Fibroblast of mammary gland (primary cell): ENCODE results near the gene CDH4.

Experiments used
- DNase-seq: peaks from one replicate; pipeline ENCODE4 v3.0.0-alpha.2; 2010; ENCODE audit warnings: low read depth
- H3K4me3 ChIP-seq: 2 replicates; pipeline ENCODE4 v1.5.1; 2011; ENCODE audit warnings: low read depth, mild to moderate bottlenecking, low read length, moderate library complexity; ENCODE audit not compliant: control insufficient read depth
- TF ChIP-seq, protein P1 (sequence below): conservative IDR thresholded peaks from 2 replicates; pipeline ENCODE4 v1.5.1; 2011; ENCODE audit warnings: low read depth, low read length, inconsistent platforms; ENCODE audit not compliant: control insufficient read depth, insufficient read depth

The CDH4 gene

DNA sequence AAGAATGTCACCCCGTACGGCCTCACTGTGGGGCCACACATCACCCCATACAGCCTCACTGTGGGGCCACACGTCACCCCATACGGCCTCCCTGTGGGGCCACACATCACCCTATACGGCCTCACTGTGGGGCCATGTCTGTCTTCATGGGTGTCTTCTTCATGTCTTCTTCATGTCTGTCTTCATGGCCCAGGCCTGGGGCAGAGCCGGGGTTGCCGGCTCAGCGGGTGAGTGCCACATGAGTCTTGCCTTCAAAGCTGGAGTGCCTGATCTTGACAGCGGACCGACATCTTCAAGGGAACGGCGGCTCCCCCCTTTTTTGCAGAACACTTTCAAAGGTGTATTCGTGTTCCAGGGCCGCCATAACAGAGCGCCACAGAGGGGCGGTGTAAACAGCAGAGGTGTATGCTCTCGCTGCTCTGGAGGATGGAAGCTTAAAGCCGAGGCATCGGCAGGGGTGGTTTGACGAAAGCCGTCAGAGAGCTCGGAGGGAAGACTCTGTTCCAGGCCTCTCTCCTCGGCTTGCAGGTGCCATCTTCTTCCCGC lies 448.6 kb downstream of the CDH4 start:
- DNase-seq, result no peak
- TF ChIP-seq, protein P1, sequence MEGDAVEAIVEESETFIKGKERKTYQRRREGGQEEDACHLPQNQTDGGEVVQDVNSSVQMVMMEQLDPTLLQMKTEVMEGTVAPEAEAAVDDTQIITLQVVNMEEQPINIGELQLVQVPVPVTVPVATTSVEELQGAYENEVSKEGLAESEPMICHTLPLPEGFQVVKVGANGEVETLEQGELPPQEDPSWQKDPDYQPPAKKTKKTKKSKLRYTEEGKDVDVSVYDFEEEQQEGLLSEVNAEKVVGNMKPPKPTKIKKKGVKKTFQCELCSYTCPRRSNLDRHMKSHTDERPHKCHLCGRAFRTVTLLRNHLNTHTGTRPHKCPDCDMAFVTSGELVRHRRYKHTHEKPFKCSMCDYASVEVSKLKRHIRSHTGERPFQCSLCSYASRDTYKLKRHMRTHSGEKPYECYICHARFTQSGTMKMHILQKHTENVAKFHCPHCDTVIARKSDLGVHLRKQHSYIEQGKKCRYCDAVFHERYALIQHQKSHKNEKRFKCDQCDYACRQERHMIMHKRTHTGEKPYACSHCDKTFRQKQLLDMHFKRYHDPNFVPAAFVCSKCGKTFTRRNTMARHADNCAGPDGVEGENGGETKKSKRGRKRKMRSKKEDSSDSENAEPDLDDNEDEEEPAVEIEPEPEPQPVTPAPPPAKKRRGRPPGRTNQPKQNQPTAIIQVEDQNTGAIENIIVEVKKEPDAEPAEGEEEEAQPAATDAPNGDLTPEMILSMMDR, result no peak
- no peak overlapping the region for H3K4me3 ChIP-seq

- DNase-seq, result no peak
- H3K4me3 ChIP-seq, result no peak overlapping the region
- TF ChIP-seq, protein P1, result no peak
These were observed 449.3 kb downstream of the CDH4 start for GRCh38 chr20:61701401-61701800.

DNA sequence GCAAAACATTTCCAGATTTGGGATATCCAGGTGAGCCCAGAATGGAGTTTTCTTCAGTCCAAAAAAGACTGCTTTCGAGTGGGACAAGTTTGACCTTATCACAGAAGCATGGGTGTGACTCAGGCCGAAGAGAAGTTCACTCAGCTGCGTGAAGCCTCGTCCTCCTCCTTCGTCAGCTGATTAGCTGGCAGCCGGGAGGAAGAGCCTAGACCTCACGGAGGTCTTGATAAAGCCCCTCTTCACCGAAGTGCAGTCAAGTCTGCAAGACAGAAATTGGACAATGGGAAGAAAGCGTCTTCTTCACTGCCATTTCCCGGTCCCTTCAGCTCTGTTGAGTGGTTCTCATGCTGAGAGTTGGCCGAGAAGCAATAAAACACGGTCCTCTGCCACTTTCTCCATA lies 449.7 kb downstream of the CDH4 start:
- TF ChIP-seq, protein P1, result no peak
- no peak overlapping the region for H3K4me3 ChIP-seq
- no peak for DNase-seq

DNA sequence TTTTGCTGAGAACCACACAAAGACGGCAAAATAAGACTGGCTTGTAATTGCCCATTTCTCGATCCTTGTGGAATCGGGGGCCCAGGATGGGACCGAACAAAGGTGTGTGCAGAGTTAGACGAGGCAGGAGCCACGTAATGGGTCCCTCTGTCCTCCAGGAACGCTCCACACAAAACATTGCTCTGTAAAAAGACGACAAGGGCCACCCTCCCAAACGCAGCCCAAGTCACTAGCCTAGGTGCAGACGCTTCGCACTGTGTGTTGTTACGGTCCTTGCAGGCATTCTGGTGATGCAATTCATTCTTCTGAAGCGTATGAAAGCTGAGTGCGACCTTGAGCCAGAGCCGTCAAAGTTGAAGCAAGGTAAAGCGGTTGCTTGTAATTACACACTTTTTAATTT lies 450.2 kb downstream of the CDH4 start:
- TF ChIP-seq, protein P1, result no peak
- no peak for DNase-seq
- H3K4me3 ChIP-seq, result no peak overlapping the region

GRCh38 chr20:61704661-61705060 lies 452.6 kb downstream of the CDH4 start:
- TF ChIP-seq, protein P1, result no peak
- H3K4me3 ChIP-seq, result no peak overlapping the region
- no peak for DNase-seq

DNA sequence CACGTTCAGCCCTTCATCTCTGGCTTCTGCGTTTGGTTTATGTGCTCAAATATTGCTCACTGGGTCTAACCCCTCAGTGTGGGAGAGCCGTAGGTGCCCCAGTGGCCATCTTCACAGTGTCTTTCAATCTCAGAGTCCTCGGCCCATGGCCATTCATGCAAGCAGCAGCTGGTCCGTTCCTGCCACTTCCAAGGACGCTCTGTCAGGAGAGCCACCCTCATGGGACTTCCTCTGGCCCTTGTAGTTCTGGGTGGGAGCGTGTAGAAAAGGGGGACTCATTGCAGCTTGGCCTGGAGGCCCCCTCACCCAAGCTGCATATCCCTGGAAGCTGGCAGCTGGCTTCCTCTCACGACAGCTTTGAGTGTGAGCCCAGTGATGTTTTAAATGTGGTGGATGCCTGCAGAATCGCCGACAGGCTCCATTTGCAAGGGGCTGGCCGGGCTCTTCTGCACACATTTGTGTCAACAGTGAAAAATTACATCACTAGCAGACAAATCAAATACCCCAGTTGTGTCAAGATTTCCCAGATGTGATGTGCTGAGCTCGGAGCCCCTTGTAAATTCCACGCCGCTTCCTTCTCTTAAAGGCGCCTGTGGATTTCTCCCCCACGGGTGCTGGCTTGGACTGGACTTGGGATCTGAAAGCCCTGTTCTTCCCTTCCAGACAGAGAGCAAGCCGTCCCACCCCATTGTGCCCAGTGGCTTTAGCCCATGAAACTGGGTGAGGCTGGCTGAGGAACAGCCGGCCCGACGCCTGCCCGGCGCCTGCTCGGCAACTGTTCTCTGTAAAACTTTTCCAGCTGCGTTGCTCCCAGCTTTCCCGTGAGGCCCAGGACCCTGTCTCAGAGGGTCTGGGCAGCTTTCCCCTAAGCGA lies 453.6 kb downstream of the CDH4 start:
- no peak for DNase-seq
- H3K4me3 ChIP-seq, result no peak overlapping the region
- TF ChIP-seq, protein P1, result no peak
